Smooth muscle cell (in vitro differentiated cells): ENCODE data around the gene HDHD5. TPM values are rescaled to one million over a fixed set of nuclear protein-coding genes. Genes with fewer than 3 reads are reported as not detected.

Experiments
- DNase-seq: peaks from one replicate; lab custom pipeline; 2025; ENCODE audit not compliant: unreplicated experiment; lab: John Stamatoyannopoulos, UW
- H2AFZ ChIP-seq: fragments of 200-600 bp; sonication (generic); 2 replicates; pipeline ENCODE4 v1.6.0; 2016; ENCODE audit warnings: antibody characterized with exemption, low read depth, mild to moderate bottlenecking
- H3F3A ChIP-seq: fragments of 200-600 bp; sonication (generic); 2 replicates; pipeline ENCODE4 v1.6.0; 2017; ENCODE audit warnings: antibody characterized with exemption, low read depth
- H3K27ac ChIP-seq: fragments of 200-600 bp; sonication (generic); 2 replicates; pipeline ENCODE4 v1.5.1; 2016; ENCODE audit warnings: low read depth, mild to moderate bottlenecking
- H3K27me3 ChIP-seq: fragments of 200-600 bp; sonication (generic); 2 replicates; pipeline ENCODE4 v1.6.1; 2016; ENCODE audit warnings: low read depth, mild to moderate bottlenecking
- H3K36me3 ChIP-seq: fragments of 200-600 bp; sonication (generic); 2 replicates; pipeline ENCODE4 v1.5.1; 2016; ENCODE audit warnings: low read depth
- H3K4me1 ChIP-seq: fragments of 200-600 bp; sonication (generic); 2 replicates; pipeline ENCODE4 v1.5.1; 2016; ENCODE audit warnings: low read depth
- H3K4me2 ChIP-seq: fragments of 200-600 bp; sonication (generic); 2 replicates; pipeline ENCODE4 v1.6.0; 2016; ENCODE audit warnings: mild to moderate bottlenecking
- H3K4me3 ChIP-seq: fragments of 200-600 bp; sonication (generic); 2 replicates; pipeline ENCODE4 v1.5.1; 2016; ENCODE audit warnings: mild to moderate bottlenecking
- H3K79me2 ChIP-seq: fragments of 200-600 bp; sonication (generic); 2 replicates; pipeline ENCODE4 v1.6.0; 2016; ENCODE audit warnings: low read depth, mild to moderate bottlenecking
- H3K9ac ChIP-seq: fragments of 200-600 bp; sonication (generic); 2 replicates; pipeline ENCODE4 v1.6.0; 2016; ENCODE audit warnings: low read depth
- H3K9me3 ChIP-seq: fragments of 200-600 bp; sonication (generic); replicated peaks from 2 replicates; pipeline ENCODE4 v1.5.1; 2016; ENCODE audit warnings: low read depth
- H4K20me1 ChIP-seq: fragments of 200-600 bp; sonication (generic); 2 replicates; pipeline ENCODE4 v1.6.0; 2016; ENCODE audit warnings: low read depth
- CTCF ChIP-seq: fragments of 200-600 bp; sonication (generic); IDR thresholded peaks from 2 replicates; pipeline ENCODE4 v1.5.1; 2017; ENCODE audit warnings: borderline replicate concordance, mild to moderate bottlenecking, antibody characterized with exemption; ENCODE audit not compliant: insufficient read depth, poor library complexity, severe bottlenecking
- WGBS: methylation state at CpG from one replicate; pipeline ENCODE4 v1.1.7; 2016; ENCODE audit warnings: low lambda C conversion rate; 5-methylcytosine and 5-hydroxymethylcytosine counted together
- polyA plus RNA-seq: library from polyadenylated mRNA; unstranded; fragments of >200 nt; fragmentation: Nextera tagmentation; extraction: Ambion mirVana; gene quantifications from 2 replicates; pipeline ENCODE4 v1.2.1, GENCODE V29; 2016
- total RNA-seq: library from RNA; depleted of rRNA; stranded (reverse); fragments of >200 nt; gene quantifications from 2 replicates; pipeline ENCODE4 v1.2.3, GENCODE V29; 2014

HDHD5 gene
- total and polyA plus RNA-seq, 2 experiments from 2014 or later, result 25.5 to 52.1 TPM

DNA sequence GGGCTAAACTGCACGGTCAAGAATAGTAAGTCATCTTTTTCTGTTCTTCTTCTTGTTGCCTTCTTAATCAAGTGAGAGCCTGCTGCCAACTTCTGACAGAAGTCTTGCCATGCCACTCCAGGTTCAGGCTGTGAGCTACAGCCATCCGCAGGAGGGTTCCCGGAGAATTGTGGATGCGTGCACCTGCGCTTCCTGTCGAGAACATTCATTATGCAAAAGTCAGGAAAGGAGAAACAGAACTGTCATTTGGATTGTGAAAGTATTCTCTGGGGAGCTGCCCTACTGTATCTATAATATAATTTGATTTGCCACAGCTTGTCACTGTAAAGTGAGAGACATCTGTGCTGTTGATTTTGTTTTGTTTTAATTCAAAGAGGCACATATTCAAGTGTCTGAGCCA, 62.0 kb downstream of the HDHD5 start:
- 96% methylated on average over 6 of the region's 6 CpGs for WGBS
- Histone ChIP-seq H3K9ac (no peak overlapping the region), H3K4me1 (no peaks in the 10 kb centered on the region), H2AFZ (no peak overlapping the region), H3K27me3 (no peaks in the 10 kb centered on the region), H3K27ac (no peak overlapping the region), H3K79me2 (no peaks in the 10 kb centered on the region), H3K4me3 (no peak overlapping the region), H3K9me3 (no peaks in the 10 kb centered on the region), H3K4me2 (no peak overlapping the region), H3F3A (no peaks in the 10 kb centered on the region), H4K20me1 (peaks cover 46% of the 10 kb centered on the region), H3K36me3 (no peaks in the 10 kb centered on the region)
- no peak for TF ChIP-seq CTCF
- DNase-seq, result no peak

- no peak overlapping the region for H3K4me3 ChIP-seq
- peaks cover 1% of the 10 kb centered on the region for H3K79me2 ChIP-seq
- H3K4me1 ChIP-seq, result no peaks in the 10 kb centered on the region
Measured at GRCh38 chr22:17096071-17096470, 63.0 kb downstream of the HDHD5 start.

DNA sequence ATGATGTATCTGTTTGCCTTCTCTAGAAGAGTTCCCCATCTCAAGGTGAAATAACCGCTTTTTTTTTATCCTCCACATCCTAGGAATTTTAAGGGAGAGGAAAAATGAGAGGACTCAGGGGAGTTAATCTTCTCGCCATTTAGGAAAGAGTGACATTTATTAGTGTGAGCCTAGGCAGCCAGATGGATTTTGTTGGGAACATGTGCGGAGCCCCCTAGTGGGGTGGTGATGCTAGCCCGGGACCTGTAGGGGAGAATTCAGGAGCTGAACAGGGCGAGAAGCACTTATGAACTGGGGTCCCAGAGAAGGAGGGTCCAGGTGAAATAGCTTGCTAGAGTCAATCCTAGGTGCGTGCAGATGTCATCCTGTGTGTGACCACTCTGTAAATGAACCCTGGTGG, 63.5 kb downstream of the HDHD5 start:
- Histone ChIP-seq H3K4me3 (no peak overlapping the region), H3K27ac (no peak overlapping the region), H3K4me2 (no peak overlapping the region), H3K9ac (no peak overlapping the region), H3K9me3 (no peaks in the 10 kb centered on the region), H3K36me3 (no peaks in the 10 kb centered on the region), H3K79me2 (peaks cover 4% of the 10 kb centered on the region), H2AFZ (no peak overlapping the region), H3F3A (no peaks in the 10 kb centered on the region), H3K4me1 (no peaks in the 10 kb centered on the region), H3K27me3 (no peaks in the 10 kb centered on the region), H4K20me1 (peaks cover 62% of the 10 kb centered on the region)
- DNase-seq, result no peak
- TF ChIP-seq CTCF, result peak; percentile 15
- 69% methylated on average over 6 of the region's 6 CpGs for WGBS

More at GRCh38 chr22:17096071-17096470, 63.0 kb downstream of the HDHD5 start:
- Histone ChIP-seq H3F3A (no peaks in the 10 kb centered on the region), H3K27me3 (no peaks in the 10 kb centered on the region), H3K27ac (no peak overlapping the region), H3K9me3 (no peaks in the 10 kb centered on the region), H3K4me2 (no peak overlapping the region), H4K20me1 (peaks cover 56% of the 10 kb centered on the region), H3K9ac (no peak overlapping the region), H2AFZ (no peak overlapping the region), H3K36me3 (no peaks in the 10 kb centered on the region)
- TF ChIP-seq CTCF, result no peak
- no peak for DNase-seq
- WGBS, result 93% methylated on average over 7 of the region's 7 CpGs

DNA sequence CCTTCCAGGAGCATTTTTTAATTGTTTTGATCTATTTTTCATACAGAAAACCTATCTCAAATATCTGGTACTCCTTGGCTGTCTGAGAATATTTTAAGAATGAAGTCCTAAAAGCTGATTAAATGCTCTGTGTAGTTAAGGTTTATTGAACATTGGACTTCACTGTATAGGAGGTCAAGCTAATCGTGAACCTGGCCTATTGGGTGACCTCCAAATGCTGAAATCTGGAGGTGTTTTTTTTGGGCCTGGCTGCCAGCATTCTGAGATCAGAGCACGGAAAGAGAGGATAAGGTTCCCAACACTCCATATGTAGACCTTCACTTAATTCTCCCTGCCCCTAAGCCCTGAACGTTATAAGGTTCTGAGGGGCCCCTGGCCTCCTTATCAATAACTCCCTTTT, 66.0 kb downstream of the HDHD5 start:
- DNase-seq, result no peak
- Histone ChIP-seq H2AFZ (no peak overlapping the region), H4K20me1 (peaks cover 86% of the 10 kb centered on the region), H3K4me1 (no peaks in the 10 kb centered on the region), H3K9me3 (no peaks in the 10 kb centered on the region), H3K9ac (no peak overlapping the region), H3K36me3 (no peaks in the 10 kb centered on the region), H3K27ac (no peak overlapping the region), H3K4me2 (no peak overlapping the region), H3K79me2 (peaks cover 4% of the 10 kb centered on the region), H3K4me3 (no peak overlapping the region), H3K27me3 (no peaks in the 10 kb centered on the region), H3F3A (no peaks in the 10 kb centered on the region)
- no peak for TF ChIP-seq CTCF
- WGBS, result 90% methylated on average over 3 of the region's 3 CpGs
